ENCODE data around the gene CDC5L.
"Not testable (repeated sequence)": the region's sequence is repeated elsewhere in the genome, so short reads cannot be mapped to it uniquely, and the experiment has no call there.

Gene CDC5L

GRCh38 chr6:44387346-44388134 lies at the start of gene CDC5L:
Gene CDC5L, plus strand, starts transcription at chr6:44387706. Its CDS starts 118 bp downstream, at chr6:44387824.
- in situ Hi-C loops (cut with HindIII; ENCODE audit: low sequenced_read_pairs): no loop called here

- in situ Hi-C loops (cut with HindIII; ENCODE audit: low sequenced_read_pairs): loop anchor here (5.0 kb wide), 2 partner anchors 41 to 71 kb away; partner anchors contain the start of gene NFKBIE
Measured at GRCh38 chr6:44338228-44339122, 49.0 kb upstream of the CDC5L start.

GRCh38 chr6:44339301-44339700 lies 48.2 kb upstream of the CDC5L start:
- in situ Hi-C loops (cut with HindIII; ENCODE audit: low sequenced_read_pairs): loop anchor here (5.0 kb wide), 2 partner anchors 42 to 72 kb away; partner anchors contain the start of gene NFKBIE

- in situ Hi-C loops (cut with HindIII; ENCODE audit: low sequenced_read_pairs): loop anchor here (5.0 kb wide), 2 partner anchors 43 to 73 kb away; partner anchors contain the start of gene NFKBIE
Measured at GRCh38 chr6:44339763-44340625, 47.5 kb upstream of the CDC5L start.

GRCh38 chr6:44341095-44341890 lies 46.2 kb upstream of the CDC5L start:
- in situ Hi-C loops (cut with HindIII; ENCODE audit: low sequenced_read_pairs): no loop called here

- in situ Hi-C loops (cut with HindIII; ENCODE audit: low sequenced_read_pairs): no loop called here
Measured at GRCh38 chr6:44342052-44342451, 45.5 kb upstream of the CDC5L start.

GRCh38 chr6:44342489-44342888 lies 45.0 kb upstream of the CDC5L start, which contains the start of gene SPATS1:
Gene SPATS1, plus strand, starts transcription at chr6:44342650. Its CDS starts 446 bp downstream, at chr6:44343096.
- in situ Hi-C loops (cut with HindIII; ENCODE audit: low sequenced_read_pairs): no loop called here

- in situ Hi-C loops (cut with HindIII; ENCODE audit: low sequenced_read_pairs): not testable (repeated sequence)
Measured at GRCh38 chr6:44346818-44347217, 40.7 kb upstream of the CDC5L start.

- in situ Hi-C loops (cut with HindIII; ENCODE audit: low sequenced_read_pairs): no loop called here
Measured at GRCh38 chr6:44349904-44350649, 37.4 kb upstream of the CDC5L start.

GRCh38 chr6:44350650-44350994 lies 36.9 kb upstream of the CDC5L start:
- in situ Hi-C loops (cut with HindIII; ENCODE audit: low sequenced_read_pairs): not testable (repeated sequence)

GRCh38 chr6:44352259-44352658 lies 35.2 kb upstream of the CDC5L start:
- in situ Hi-C loops (cut with HindIII; ENCODE audit: low sequenced_read_pairs): no loop called here

- in situ Hi-C loops (cut with HindIII; ENCODE audit: low sequenced_read_pairs): no loop called here
Measured at GRCh38 chr6:44353336-44353735, 34.2 kb upstream of the CDC5L start.

GRCh38 chr6:44355640-44356039 lies 31.9 kb upstream of the CDC5L start:
- in situ Hi-C loops (cut with HindIII; ENCODE audit: low sequenced_read_pairs): no loop called here

GRCh38 chr6:44356487-44356886 lies 31.0 kb upstream of the CDC5L start:
- in situ Hi-C loops (cut with HindIII; ENCODE audit: low sequenced_read_pairs): no loop called here

GRCh38 chr6:44359973-44360372 lies 27.5 kb upstream of the CDC5L start:
- in situ Hi-C loops (cut with HindIII; ENCODE audit: low sequenced_read_pairs): no loop called here

GRCh38 chr6:44361947-44362346 lies 25.6 kb upstream of the CDC5L start:
- in situ Hi-C loops (cut with HindIII; ENCODE audit: low sequenced_read_pairs): no loop called here

- in situ Hi-C loops (cut with HindIII; ENCODE audit: low sequenced_read_pairs): no loop called here
Measured at GRCh38 chr6:44363377-44363926, 24.1 kb upstream of the CDC5L start.

GRCh38 chr6:44366781-44367180 lies 20.7 kb upstream of the CDC5L start:
- in situ Hi-C loops (cut with HindIII; ENCODE audit: low sequenced_read_pairs): no loop called here

GRCh38 chr6:44367681-44368080 lies 19.8 kb upstream of the CDC5L start:
- in situ Hi-C loops (cut with HindIII; ENCODE audit: low sequenced_read_pairs): no loop called here

Measured in endothelial cell of hepatic sinusoid (primary cell).